Measurements from ENCODE around the gene EHMT1. TPM values are rescaled to one million over a fixed set of nuclear protein-coding genes. Genes with fewer than 3 reads are reported as not detected.
A peak's percentile ranks its signal among the peaks of the same experiment; 100 is the strongest.

The EHMT1 gene
- total RNA-seq, 1 donor = 43.6 TPM

DNA sequence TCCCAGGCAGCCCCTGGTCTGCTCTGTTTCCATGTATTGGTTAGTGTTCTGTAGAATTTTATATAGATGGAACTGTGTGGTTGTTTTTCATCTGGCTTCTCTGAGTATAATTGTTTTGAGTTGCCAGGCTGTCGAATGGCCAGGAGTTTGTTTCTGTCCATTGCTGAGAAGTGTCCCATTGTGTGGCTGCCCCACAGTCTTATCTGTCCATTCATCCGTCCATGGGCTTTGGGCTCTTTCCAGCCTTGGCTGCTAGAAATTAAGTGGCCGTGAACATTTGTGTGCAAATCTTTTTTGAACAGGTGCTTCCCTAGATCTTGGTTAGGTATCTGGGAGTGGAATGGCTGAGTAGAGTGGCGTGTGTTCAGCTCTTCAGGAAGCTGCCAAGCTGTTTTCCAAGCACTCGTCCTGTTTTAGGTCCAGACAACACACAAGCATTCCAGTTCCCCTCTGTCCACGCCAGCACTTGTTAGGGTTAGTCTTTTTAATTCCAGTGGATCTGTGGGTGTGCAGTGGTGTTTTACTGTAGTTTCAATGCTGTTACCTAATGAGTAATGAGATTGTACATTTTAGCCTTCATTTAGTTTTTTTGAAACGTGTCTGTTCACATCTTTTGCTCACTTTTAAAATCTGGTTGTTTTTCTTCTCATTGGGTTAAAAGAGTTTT, 136.6 kb downstream of the EHMT1 start:
- no peak overlapping the region for H3K4me3 ChIP-seq (ENCODE audit: low read depth, low read length)
- TF ChIP-seq, protein P1, sequence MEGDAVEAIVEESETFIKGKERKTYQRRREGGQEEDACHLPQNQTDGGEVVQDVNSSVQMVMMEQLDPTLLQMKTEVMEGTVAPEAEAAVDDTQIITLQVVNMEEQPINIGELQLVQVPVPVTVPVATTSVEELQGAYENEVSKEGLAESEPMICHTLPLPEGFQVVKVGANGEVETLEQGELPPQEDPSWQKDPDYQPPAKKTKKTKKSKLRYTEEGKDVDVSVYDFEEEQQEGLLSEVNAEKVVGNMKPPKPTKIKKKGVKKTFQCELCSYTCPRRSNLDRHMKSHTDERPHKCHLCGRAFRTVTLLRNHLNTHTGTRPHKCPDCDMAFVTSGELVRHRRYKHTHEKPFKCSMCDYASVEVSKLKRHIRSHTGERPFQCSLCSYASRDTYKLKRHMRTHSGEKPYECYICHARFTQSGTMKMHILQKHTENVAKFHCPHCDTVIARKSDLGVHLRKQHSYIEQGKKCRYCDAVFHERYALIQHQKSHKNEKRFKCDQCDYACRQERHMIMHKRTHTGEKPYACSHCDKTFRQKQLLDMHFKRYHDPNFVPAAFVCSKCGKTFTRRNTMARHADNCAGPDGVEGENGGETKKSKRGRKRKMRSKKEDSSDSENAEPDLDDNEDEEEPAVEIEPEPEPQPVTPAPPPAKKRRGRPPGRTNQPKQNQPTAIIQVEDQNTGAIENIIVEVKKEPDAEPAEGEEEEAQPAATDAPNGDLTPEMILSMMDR (IDR thresholded peaks at IDR 0.05; ENCODE audit: insufficient read depth, low read depth, low read length) = no peak
- DNase-seq (ENCODE audit: low read depth) = no peak

DNA sequence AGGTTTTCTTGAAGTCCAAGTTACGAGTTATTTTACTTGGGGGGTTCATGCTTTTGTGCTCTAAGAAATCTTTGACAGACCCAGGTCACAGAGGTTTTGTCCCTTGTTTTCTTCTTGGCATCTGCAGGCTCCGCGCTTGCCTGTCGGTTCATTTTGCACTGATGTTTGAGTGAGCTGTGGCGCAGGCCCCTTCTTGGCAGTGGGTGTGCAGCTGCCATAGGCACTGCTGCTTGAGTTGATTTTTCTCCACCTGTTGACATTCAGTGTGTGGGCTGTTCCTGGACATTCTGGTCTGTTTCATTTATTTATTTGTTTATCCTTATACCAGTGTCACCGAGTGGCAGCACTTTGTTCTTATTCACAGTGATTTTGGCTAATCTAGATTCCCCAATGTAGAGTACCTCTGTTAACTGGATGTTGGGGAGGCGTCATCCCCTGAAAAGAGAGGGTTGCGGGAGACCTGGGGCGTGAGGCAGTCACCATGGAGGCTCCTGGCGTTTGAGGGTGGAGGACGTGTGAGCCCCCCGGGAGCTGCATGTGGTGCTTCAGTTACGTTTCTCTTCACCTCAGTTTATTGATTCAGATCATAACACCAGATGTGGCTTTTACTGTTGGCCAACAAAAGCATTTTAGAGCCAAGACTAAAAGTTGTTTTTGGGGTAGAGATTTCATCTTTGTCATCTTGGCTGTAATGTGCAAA, 137.4 kb downstream of the EHMT1 start:
- TF ChIP-seq, protein P1 (IDR thresholded peaks at IDR 0.05; ENCODE audit: insufficient read depth, low read depth, low read length) = no peak
- H3K4me3 ChIP-seq (ENCODE audit: low read depth, low read length) = no peak overlapping the region
- DNase-seq (ENCODE audit: low read depth) = peak; percentile 49

DNA sequence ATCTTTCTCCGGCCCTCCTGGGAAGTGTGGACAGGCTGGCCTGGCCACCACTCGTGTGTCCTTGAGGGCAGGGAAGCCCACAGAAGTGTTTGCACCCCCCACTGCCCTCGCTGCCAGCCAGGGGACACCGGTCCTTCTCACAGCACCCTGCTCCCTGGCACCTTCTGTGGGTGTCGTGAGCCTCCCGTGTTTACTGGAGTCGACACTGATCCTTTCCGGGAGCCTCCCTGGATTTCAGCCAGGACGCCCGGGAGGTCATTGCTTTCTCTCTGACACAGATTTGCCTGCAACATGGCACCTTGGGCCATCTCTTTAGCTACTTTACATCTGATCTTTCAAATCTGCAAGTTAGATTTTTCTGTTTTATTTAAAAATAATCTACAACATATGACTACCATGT, 138.3 kb downstream of the EHMT1 start:
- DNase-seq (ENCODE audit: low read depth) = peak; percentile 47
- H3K4me3 ChIP-seq (ENCODE audit: low read depth, low read length) = no peak overlapping the region

DNA sequence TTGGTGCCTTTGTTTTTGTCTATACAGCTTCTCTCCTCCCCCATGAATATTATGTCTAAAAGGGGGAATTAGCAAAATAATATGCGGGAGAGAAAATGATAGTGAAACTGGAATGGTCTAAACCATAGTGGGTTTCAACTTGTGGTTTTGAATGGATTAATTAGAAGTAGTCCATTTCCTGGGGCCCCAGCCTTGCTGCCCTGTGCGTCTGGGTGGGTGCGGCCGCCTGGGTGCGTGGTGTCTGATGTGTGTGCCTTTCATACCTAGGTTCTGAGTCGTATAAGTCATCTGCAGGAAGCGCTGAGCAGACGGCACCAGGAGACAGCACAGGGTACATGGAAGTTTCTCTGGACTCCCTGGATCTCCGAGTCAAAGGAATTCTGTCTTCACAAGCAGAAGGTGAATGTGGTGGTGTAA, 138.8 kb downstream of the EHMT1 start:
- peak overlapping the region; percentile 6 for H3K4me3 ChIP-seq (ENCODE audit: low read depth, low read length)
- TF ChIP-seq, protein P1 (IDR thresholded peaks at IDR 0.05; ENCODE audit: insufficient read depth, low read depth, low read length) = no peak
- peak; percentile 89 for DNase-seq (ENCODE audit: low read depth)

More for the DNA sequence above, 138.3 kb downstream of the EHMT1 start:
- TF ChIP-seq, protein P1 (IDR thresholded peaks at IDR 0.05; ENCODE audit: insufficient read depth, low read depth, low read length) = no peak

DNA sequence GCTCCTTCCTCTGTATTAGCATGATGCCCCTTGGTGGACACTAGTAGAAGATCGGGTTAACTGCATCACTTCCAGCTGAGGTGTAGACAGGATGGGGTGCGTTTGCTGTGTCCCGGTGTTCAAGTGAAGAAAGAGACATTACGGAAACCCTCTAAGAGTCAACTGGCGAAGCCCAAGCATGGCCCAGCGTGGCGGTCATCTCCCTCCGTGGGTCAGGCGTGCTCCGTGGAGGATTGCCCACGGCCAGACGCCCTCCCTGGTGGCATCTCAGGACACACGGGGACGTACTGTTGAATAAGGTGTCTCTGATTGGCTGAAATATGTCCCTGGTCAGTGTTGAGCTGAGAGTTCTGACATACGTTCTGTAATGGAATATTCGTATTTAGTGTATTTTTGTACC, 139.3 kb downstream of the EHMT1 start:
- DNase-seq (ENCODE audit: low read depth) = no peak
- H3K4me3 ChIP-seq (ENCODE audit: low read depth, low read length) = no peak overlapping the region
- TF ChIP-seq, protein P1 (IDR thresholded peaks at IDR 0.05; ENCODE audit: insufficient read depth, low read depth, low read length) = no peak

DNA sequence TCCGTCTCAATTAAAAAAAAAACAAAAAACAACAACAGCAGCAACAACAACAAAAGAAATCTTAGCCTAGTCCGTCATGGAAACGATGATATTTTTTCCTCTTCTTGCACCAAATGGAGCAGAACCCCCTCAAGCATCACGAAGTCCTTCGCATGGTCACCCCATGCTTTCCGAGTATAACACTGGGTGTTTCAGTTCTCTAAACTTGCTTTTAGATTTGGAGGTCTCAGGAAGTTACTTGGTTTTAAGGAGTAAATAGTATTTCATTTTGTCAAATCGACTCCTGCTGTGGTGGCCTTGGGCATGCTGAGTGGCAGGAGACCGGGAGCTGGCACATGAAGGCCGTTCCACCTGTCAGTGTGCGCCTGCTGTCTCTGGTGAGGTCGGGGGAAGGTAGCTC, 140.3 kb downstream of the EHMT1 start:
- DNase-seq (ENCODE audit: low read depth) = no peak
- TF ChIP-seq, protein P1 (IDR thresholded peaks at IDR 0.05; ENCODE audit: insufficient read depth, low read depth, low read length) = no peak
- H3K4me3 ChIP-seq (ENCODE audit: low read depth, low read length) = no peak overlapping the region
